Measurements from ENCODE around the gene JUP. TPM values are rescaled to one million over a fixed set of nuclear protein-coding genes. Genes with fewer than 3 reads are reported as not detected.
"Not testable (repeated sequence)": the region's sequence is repeated elsewhere in the genome, so short reads cannot be mapped to it uniquely, and the experiment has no call there.

The JUP gene
- total and polyA plus RNA-seq, 10 of the 15 experiments (the other 5 are each of a cell fraction or from before 2014, with no cell fraction given) = 1.5 to 36.3 (median 11.6) TPM

- no peaks in the 10 kb centered on the region for H3K27me3 ChIP-seq (replicated peaks in 1 of 2; ENCODE audit: control insufficient read depth in 2 of 2, insufficient read depth in 2 of 2, low read length in 1 of 2)
- no peaks in the 10 kb centered on the region for H4K20me1 ChIP-seq (ENCODE audit: control insufficient read depth, insufficient read depth)
- H2AFZ ChIP-seq (ENCODE audit: control insufficient read depth, low read depth, low read length) = peak overlapping the region; percentile 90
- H3K9me3 ChIP-seq (replicated peaks; ENCODE audit: control insufficient read depth, insufficient read depth, low read length) = no peaks in the 10 kb centered on the region
- intact Hi-C loops (cut with micrococcal nuclease; ENCODE audit: unreplicated experiment) = no loop called here
- H3K4me3 ChIP-seq = peak overlapping the region; percentile 92
- no peaks in the 10 kb centered on the region for H3K36me3 ChIP-seq (ENCODE audit: control insufficient read depth in 2 of 2, insufficient read depth in 2 of 2, low read length in 1 of 2)
- CTCF ChIA-PET = interaction anchor here (0.7 to 1.7 kb wide), 4 partner anchors 13 to 124 kb away, joined by 3 to 5 read pairs (median 4); partner anchors contain the start of gene P3H4
- peaks cover 9% of the 10 kb centered on the region; the same call in 1 of the 2 replicates for H3K4me1 ChIP-seq (ENCODE audit: control insufficient read depth, insufficient read depth, low read length)
- FAIRE-seq (no peak), DNase-seq (ENCODE audit: low read depth, low spot score) (no peak), ATAC-seq (peak; percentile 79)
- no peak for TF ChIP-seq HDGF (IDR thresholded peaks at IDR 0.05)
- no peak for TF ChIP-seq JUNB (IDR thresholded peaks at IDR 0.05)
- TF ChIP-seq GABPA (IDR thresholded peaks at IDR 0.05; ENCODE audit: low read depth) = no peak
- TF ChIP-seq BRCA1 (IDR thresholded peaks at IDR 0.05; ENCODE audit: low read depth, low read length) = no peak
- no peak for TF ChIP-seq BMI1 (IDR thresholded peaks at IDR 0.05; ENCODE audit: borderline replicate concordance)
- TF ChIP-seq JUND (IDR thresholded peaks at IDR 0.05; ENCODE audit: low read depth, low read length) = no peak
- TF ChIP-seq, protein P1, sequence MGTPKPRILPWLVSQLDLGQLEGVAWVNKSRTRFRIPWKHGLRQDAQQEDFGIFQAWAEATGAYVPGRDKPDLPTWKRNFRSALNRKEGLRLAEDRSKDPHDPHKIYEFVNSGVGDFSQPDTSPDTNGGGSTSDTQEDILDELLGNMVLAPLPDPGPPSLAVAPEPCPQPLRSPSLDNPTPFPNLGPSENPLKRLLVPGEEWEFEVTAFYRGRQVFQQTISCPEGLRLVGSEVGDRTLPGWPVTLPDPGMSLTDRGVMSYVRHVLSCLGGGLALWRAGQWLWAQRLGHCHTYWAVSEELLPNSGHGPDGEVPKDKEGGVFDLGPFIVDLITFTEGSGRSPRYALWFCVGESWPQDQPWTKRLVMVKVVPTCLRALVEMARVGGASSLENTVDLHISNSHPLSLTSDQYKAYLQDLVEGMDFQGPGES (IDR thresholded peaks at IDR 0.05) = no peak
- TF ChIP-seq SPI1 (IDR thresholded peaks at IDR 0.05; ENCODE audit: borderline replicate concordance, insufficient read depth, low read depth, low read length) = peak; percentile 32; the same call in 1 of the 2 replicates
- no peak for TF ChIP-seq MTA3 (IDR thresholded peaks at IDR 0.05; ENCODE audit: borderline replicate concordance, low read length)
- TF ChIP-seq CHD1 (IDR thresholded peaks at IDR 0.05; ENCODE audit: low read depth, low read length) = no peak
- no peak for TF ChIP-seq FOXK2 (IDR thresholded peaks at IDR 0.05)
- 0 out of 2 replicates have a peak, but pooled peaks have one; percentile 30 for TF ChIP-seq NFYB (IDR thresholded peaks at IDR 0.05; ENCODE audit: insufficient read depth, low read depth, low read length)
- TF ChIP-seq RUNX3 (IDR thresholded peaks at IDR 0.05; ENCODE audit: low read length) = no peak
- no peak for TF ChIP-seq HSF1 (IDR thresholded peaks at IDR 0.05; ENCODE audit: low read depth, low read length)
- TF ChIP-seq SRF (IDR thresholded peaks at IDR 0.05; ENCODE audit: low read depth in 2 of 2, low read length in 2 of 2) = peak; percentile 50 to 67; a peak in 3 of 4 replicates
- no peak for TF ChIP-seq CREB1 (IDR thresholded peaks at IDR 0.05; ENCODE audit: low read depth)
- H3K9ac ChIP-seq (ENCODE audit: control insufficient read depth, insufficient read depth, low read length) = peak overlapping the region; percentile 89
- peak overlapping the region; percentile 95 for H3K4me2 ChIP-seq (ENCODE audit: control insufficient read depth, insufficient read depth)
- WGBS (ENCODE audit: insufficient coverage, insufficient replicate concordance, low lambda C conversion rate, missing lambda C conversion rate) = 8% methylated on average over 13 of the region's 13 CpGs
- in situ Hi-C loops (cut with MboI) = no loop called here
- peaks cover 2% of the 10 kb centered on the region for H3K79me2 ChIP-seq (ENCODE audit: control insufficient read depth, insufficient read depth, low read length)
- BruUV-seq (replicated peaks) = TSS peak; percentile 64
- POLR2A ChIA-PET = interaction anchor here (0.6 to 1.9 kb wide), 5 partner anchors 14 to 695 kb away, joined by 3 to 6 read pairs (median 4); partner anchors contain the start of gene KLHL11
- RAD21 ChIA-PET (ENCODE audit: unreplicated experiment) = interaction anchor here (0.6 kb wide), 1 partner anchor 29 kb away, joined by 3 read pairs; no protein-coding TSS in a partner anchor
- peak overlapping the region; percentile 55; the same call in 1 of the 2 replicates for H3K27ac ChIP-seq (ENCODE audit: control insufficient read depth, insufficient read depth)
- SMC1A ChIA-PET (ENCODE audit: uncharacterized antibody, unreplicated experiment) = interaction anchor here (0.9 to 2.0 kb wide), 5 partner anchors 8 to 48 kb away, joined by 3 to 4 read pairs (median 3); partner anchors contain the start of gene JUP
Measured at GRCh38 chr17:41835214-41835799, 48.8 kb upstream of the JUP start.

GRCh38 chr17:41829961-41830360 lies 43.5 kb upstream of the JUP start:
- H3K4me2 ChIP-seq (ENCODE audit: control insufficient read depth, insufficient read depth); in situ Hi-C loops (cut with MboI); H3K4me3 ChIP-seq; H3K27me3 ChIP-seq (replicated peaks in 1 of 2; ENCODE audit: control insufficient read depth in 2 of 2, insufficient read depth in 2 of 2, low read length in 1 of 2); BruUV-seq (replicated peaks); ATAC-seq; FAIRE-seq; H3K36me3 ChIP-seq (ENCODE audit: control insufficient read depth in 2 of 2, insufficient read depth in 2 of 2, low read length in 1 of 2); DNase-seq (ENCODE audit: low read depth, low spot score); H3K9me3 ChIP-seq (replicated peaks; ENCODE audit: control insufficient read depth, insufficient read depth, low read length); H3K27ac ChIP-seq (ENCODE audit: control insufficient read depth, insufficient read depth); RAD21 ChIA-PET (ENCODE audit: unreplicated experiment); H3K79me2 ChIP-seq (ENCODE audit: control insufficient read depth, insufficient read depth, low read length); H2AFZ ChIP-seq (ENCODE audit: control insufficient read depth, low read depth, low read length); intact Hi-C loops (cut with micrococcal nuclease; ENCODE audit: unreplicated experiment); H4K20me1 ChIP-seq (ENCODE audit: control insufficient read depth, insufficient read depth); H3K9ac ChIP-seq (ENCODE audit: control insufficient read depth, insufficient read depth, low read length); H3K4me1 ChIP-seq (ENCODE audit: control insufficient read depth, insufficient read depth, low read length): not testable (repeated sequence)
- POLR2A ChIA-PET = interaction anchor here (0.5 kb wide), 1 partner anchor 449 kb away, joined by 3 read pairs; no protein-coding TSS in a partner anchor
- SMC1A ChIA-PET (ENCODE audit: uncharacterized antibody, unreplicated experiment) = interaction anchor here (1.5 to 1.6 kb wide), 2 partner anchors 18 to 20 kb away, joined by 4 to 5 read pairs; no protein-coding TSS in a partner anchor
- CTCF ChIA-PET = interaction anchor here (0.8 to 1.1 kb wide), 4 partner anchors 12 to 133 kb away, joined by 3 to 4 read pairs (median 3); no protein-coding TSS in a partner anchor
- WGBS (ENCODE audit: insufficient coverage, insufficient replicate concordance, low lambda C conversion rate, missing lambda C conversion rate) = 88% methylated on average over 10 of the region's 10 CpGs

All from GM12878 (cell line).